Measurements from ENCODE around the gene SNX21. TPM values are rescaled to one million over a fixed set of nuclear protein-coding genes. Genes with fewer than 3 reads are reported as not detected.

Gene SNX21
- total and polyA plus RNA-seq, 9 of the 15 experiments (the other 6 are each of a cell fraction or from before 2014, with no cell fraction given), result 0.10 to 1.2 (median 0.42) TPM

- TF ChIP-seq SAP30 (IDR thresholded peaks at IDR 0.05; ENCODE audit: borderline replicate concordance, insufficient read depth, low read depth, low read length, poor library complexity, severe bottlenecking) (no peak), DDX20 (tag; IDR thresholded peaks at IDR 0.05; ENCODE audit: low read depth) (no peak), GTF2E2 (tag; IDR thresholded peaks at IDR 0.05) (no peak), ZNF280A (IDR thresholded peaks at IDR 0.05; ENCODE audit: low read depth, partially characterized antibody) (no peak), KDM5B (IDR thresholded peaks at IDR 0.05; ENCODE audit: insufficient replicate concordance, low read depth, low read length) (no peak), SP1 (CRISPR knock-in tag; IDR thresholded peaks at IDR 0.05) (no peak), FOSL1 (tag; conservative IDR thresholded peaks at IDR 0.05) (peak; percentile 57), ZNF766 (CRISPR knock-in tag; conservative IDR thresholded peaks at IDR 0.05) (no peak), ZBTB2 (IDR thresholded peaks at IDR 0.05) (no peak), L3MBTL2 (IDR thresholded peaks at IDR 0.05) (no peak), ZKSCAN1 (IDR thresholded peaks at IDR 0.05; ENCODE audit: low read depth, low read length) (peak; percentile 85; the same call in 1 of the 2 replicates), JUND (IDR thresholded peaks at IDR 0.05; ENCODE audit: borderline replicate concordance, low read depth, low read length) (peak; percentile 68), JUND (tag; IDR thresholded peaks at IDR 0.05; ENCODE audit: borderline replicate concordance, low read depth, low read length) (no peak; the same call in 2 of the 3 replicates), NFYB (IDR thresholded peaks at IDR 0.05; ENCODE audit: extremely low read depth, insufficient read length) (no peak), ZC3H8 (IDR thresholded peaks at IDR 0.05) (no peak)
Measured at GRCh38 chr20:45826381-45827019, 7.1 kb upstream of the SNX21 start (continued).
